Kidney (tissue), 14 donors: ENCODE measurements around the gene PPP6R3. TPM values are rescaled to one million over a fixed set of nuclear protein-coding genes. Genes with fewer than 3 reads are reported as not detected.

Experiments
- DNase-seq, 5 donors: peaks; one replicate each; pipeline ENCODE4 v3.0.0-alpha.2; 2013 to 2020
- FAIRE-seq: peaks from 2 replicates; lab custom pipeline; 2012; peaks lifted over from hg19 to GRCh38; lab: Jason Lieb, UNC
- H3K27ac ChIP-seq, 2 donors: one replicate each; pipeline ENCODE4 v1.7.0; 2013; ENCODE audit warnings: low read depth in 2 of 2, low read length in 2 of 2, inconsistent platforms in 1 of 2
- H3K27me3 ChIP-seq: one replicate; pipeline ENCODE4 v1.7.1; 2013; ENCODE audit warnings: low read length, inconsistent platforms; ENCODE audit not compliant: control insufficient read depth, insufficient read depth
- H3K36me3 ChIP-seq, 3 donors: one replicate each; pipeline versions ENCODE4 v1.7.0 to v1.7.1; 2013; ENCODE audit warnings: low read length in 3 of 3, control low read depth in 1 of 3, inconsistent platforms in 1 of 3; ENCODE audit not compliant: insufficient read depth in 3 of 3, control insufficient read depth in 2 of 3
- H3K4me1 ChIP-seq, 3 donors: one replicate each; pipeline versions ENCODE4 v1.7.0 to v1.7.1; 2013; ENCODE audit warnings: low read length in 3 of 3, inconsistent platforms in 1 of 3, low read depth in 1 of 3; ENCODE audit not compliant: control insufficient read depth in 2 of 3, insufficient read depth in 2 of 3
- H3K4me3 ChIP-seq, 3 donors: one replicate each; pipeline versions ENCODE4 v1.7.0 to v1.8.1; 2013; ENCODE audit warnings: low read length in 3 of 3, control low read depth in 1 of 3, inconsistent platforms in 1 of 3
- H3K9ac ChIP-seq, 3 donors: one replicate each; pipeline versions ENCODE4 v1.7.0 to v1.7.1; 2013; ENCODE audit warnings: low read length in 3 of 3, control low read depth in 1 of 3, inconsistent platforms in 1 of 3
- H3K9me3 ChIP-seq, 3 donors: one replicate each; pipeline versions ENCODE4 v1.7.0 to v1.7.1; 2013; ENCODE audit warnings: low read length in 3 of 3, control low read depth in 1 of 3, inconsistent platforms in 1 of 3; ENCODE audit not compliant: control insufficient read depth in 2 of 3, insufficient read depth in 1 of 3
- intact Hi-C: fragments of 100-400 bp; cut with DNase I; formaldehyde crosslinking; loops from one replicate; pipeline ENCODE4 v1.11.1; 2022
- polyA plus RNA-seq: library from polyadenylated mRNA; stranded (reverse); fragments of 350-450 nt; fragmentation: Illumina TruSeq; extraction: RNeasy Lipid Tissue Mini Kit (QIAGEN cat#74804); gene quantifications from one replicate; pipeline ENCODE4 v1.2.3, GENCODE V29; 2014; ENCODE audit warnings: low read depth, low replicate concordance; ENCODE audit not compliant: insufficient read depth
- total RNA-seq: library from RNA; stranded (reverse); fragmentation: NEBNext Ultra II Directional; extraction: Animal tissue kit (Norgen Biotek cat#: 25700); gene quantifications from one replicate; pipeline ENCODE4 v1.2.1, GENCODE V29; 2021
- TF ChIP-seq, protein P1 (sequence below): IDR thresholded peaks from 3 replicates; pipeline ENCODE4 v1.5.1; 2012; ENCODE audit warnings: mild to moderate bottlenecking, moderate library complexity, borderline replicate concordance; ENCODE audit not compliant: insufficient read depth; ENCODE audit errors: extremely low read depth
- donor health status: control.
- donor health status: control.
- donor health status: control.
- donor health status: control.
- donor health status: control.
- donor health status: DM: yes; HTN: yes; CAD: no.
- donor health status: Normal renal cell carcinoma (clear cell type).

The PPP6R3 gene
- total and polyA plus RNA-seq, 2 donors from 2014 or later = 30.3 to 108 TPM

DNA sequence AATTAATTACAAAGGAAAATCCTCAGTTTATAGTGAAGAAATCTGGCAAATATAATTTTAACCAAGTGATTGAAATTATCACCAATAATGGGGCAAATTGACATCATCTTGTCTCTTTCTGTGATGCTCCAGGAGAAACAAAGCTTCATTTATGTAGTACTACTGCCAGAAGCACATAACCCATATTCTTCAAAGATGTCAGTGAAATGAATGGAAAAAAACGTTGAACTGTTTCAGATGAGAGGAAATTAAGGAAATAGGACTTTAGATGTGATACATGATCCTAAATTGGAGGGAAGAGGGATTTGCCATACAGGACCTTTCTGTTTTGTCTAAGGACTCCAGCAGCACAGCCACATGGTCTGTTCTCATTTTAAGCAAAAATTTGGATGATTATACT, 57.6 kb downstream of the PPP6R3 start:
- H3K4me1 ChIP-seq = peaks cover 0 to 6% (median 5%) of the 10 kb centered on the region in 3 donors
- no peak for FAIRE-seq
- no peak overlapping the region for H3K4me3 ChIP-seq
- H3K9me3 ChIP-seq = no peaks in the 10 kb centered on the region
- no peak overlapping the region for H3K9ac ChIP-seq
- no peaks in the 10 kb centered on the region for H3K27me3 ChIP-seq
- intact Hi-C loops = no loop called here
- no peak for DNase-seq
- TF ChIP-seq, protein P1, sequence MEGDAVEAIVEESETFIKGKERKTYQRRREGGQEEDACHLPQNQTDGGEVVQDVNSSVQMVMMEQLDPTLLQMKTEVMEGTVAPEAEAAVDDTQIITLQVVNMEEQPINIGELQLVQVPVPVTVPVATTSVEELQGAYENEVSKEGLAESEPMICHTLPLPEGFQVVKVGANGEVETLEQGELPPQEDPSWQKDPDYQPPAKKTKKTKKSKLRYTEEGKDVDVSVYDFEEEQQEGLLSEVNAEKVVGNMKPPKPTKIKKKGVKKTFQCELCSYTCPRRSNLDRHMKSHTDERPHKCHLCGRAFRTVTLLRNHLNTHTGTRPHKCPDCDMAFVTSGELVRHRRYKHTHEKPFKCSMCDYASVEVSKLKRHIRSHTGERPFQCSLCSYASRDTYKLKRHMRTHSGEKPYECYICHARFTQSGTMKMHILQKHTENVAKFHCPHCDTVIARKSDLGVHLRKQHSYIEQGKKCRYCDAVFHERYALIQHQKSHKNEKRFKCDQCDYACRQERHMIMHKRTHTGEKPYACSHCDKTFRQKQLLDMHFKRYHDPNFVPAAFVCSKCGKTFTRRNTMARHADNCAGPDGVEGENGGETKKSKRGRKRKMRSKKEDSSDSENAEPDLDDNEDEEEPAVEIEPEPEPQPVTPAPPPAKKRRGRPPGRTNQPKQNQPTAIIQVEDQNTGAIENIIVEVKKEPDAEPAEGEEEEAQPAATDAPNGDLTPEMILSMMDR = no peak
- no peak overlapping the region for H3K27ac ChIP-seq
- peaks cover 4 to 17% (median 11%) of the 10 kb centered on the region in 3 donors for H3K36me3 ChIP-seq

DNA sequence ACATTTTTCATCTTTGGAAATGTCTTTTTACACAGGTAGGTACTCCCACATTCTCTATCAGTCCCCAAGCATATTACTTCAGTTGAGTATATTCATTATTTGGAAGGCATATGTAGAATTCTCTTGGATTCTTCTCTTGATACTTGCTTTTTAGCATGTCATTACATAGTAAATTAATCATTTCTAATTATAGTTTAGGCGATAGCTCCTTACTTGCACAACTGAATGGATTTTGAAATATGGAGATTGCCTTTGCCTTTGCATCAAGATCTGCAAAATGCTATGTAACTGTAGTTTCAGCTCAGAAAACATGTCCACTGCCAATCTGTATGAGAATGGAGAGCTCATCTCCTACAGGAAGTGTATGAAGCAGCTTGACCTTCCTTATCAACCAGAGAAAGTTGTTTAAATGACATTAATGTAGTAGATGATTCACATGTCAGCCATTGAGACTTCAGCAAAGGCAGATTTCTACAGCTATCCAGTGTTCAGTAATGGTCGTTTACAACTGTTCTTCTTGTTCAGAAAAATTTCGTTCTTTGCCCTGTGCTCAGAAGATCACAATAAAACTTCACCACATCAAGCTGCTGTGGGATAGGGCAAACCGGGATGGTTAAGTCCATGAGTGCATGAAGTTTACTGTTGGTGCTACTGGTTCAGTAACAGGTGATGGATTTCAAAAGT, 61.6 kb downstream of the PPP6R3 start:
- peaks cover 4 to 23% (median 13%) of the 10 kb centered on the region in 3 donors for H3K36me3 ChIP-seq
- no peak overlapping the region for H3K4me3 ChIP-seq
- H3K9ac ChIP-seq = no peak overlapping the region
- FAIRE-seq = no peak
- no peak for DNase-seq
- TF ChIP-seq, protein P1 = no peak
- H3K27ac ChIP-seq = no peak overlapping the region
- H3K27me3 ChIP-seq = no peaks in the 10 kb centered on the region
- peaks cover 8 to 25% (median 15%) of the 10 kb centered on the region in 3 donors for H3K4me1 ChIP-seq
- no peaks in the 10 kb centered on the region for H3K9me3 ChIP-seq
- intact Hi-C loops = no loop called here

DNA sequence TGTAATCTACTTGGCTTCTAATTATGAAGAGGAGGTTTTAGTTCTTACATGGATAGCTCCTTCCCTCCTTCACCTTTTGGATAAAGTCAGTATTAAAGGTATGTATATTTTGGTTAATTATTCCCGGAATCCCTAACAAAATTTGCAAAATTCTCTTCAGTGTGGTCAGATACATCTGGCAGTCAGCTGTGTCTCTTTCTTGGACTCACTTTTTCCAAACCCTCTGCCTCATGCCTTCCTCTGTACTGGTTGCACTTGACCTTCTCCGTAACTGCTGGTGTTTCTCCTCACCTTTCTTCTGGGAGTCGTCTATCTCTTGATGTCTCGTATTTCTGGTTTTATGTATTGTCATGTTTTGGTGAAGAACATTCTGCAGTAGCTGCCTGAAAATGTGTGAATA, 62.5 kb downstream of the PPP6R3 start:
- Histone ChIP-seq H3K9me3 (no peaks in the 10 kb centered on the region), H3K4me1 (peaks cover 8 to 30% (median 18%) of the 10 kb centered on the region in 3 donors), H3K27me3 (no peaks in the 10 kb centered on the region), H3K27ac (no peak overlapping the region), H3K9ac (no peak overlapping the region), H3K4me3 (no peak overlapping the region), H3K36me3 (peaks cover 4 to 28% (median 16%) of the 10 kb centered on the region in 3 donors)
- no peak for DNase-seq
- no peak for FAIRE-seq
- intact Hi-C loops = no loop called here
- TF ChIP-seq, protein P1 = no peak
